Testis (tissue), 3 donors: ENCODE results near the gene ANKS6. TPM values are rescaled to one million over a fixed set of nuclear protein-coding genes. Genes with fewer than 3 reads are reported as not detected.

Experiments used
- DNase-seq: peaks from one replicate; pipeline ENCODE4 v3.0.0-alpha.2; 2019
- H3K27ac ChIP-seq, 2 donors: fragments of 200-600 bp; sonication (generic); one replicate each; pipeline ENCODE4 v1.5.1; 2019
- H3K27me3 ChIP-seq: fragments of 200-600 bp; sonication (generic); one replicate; pipeline ENCODE4 v1.5.1; 2019
- H3K36me3 ChIP-seq: fragments of 200-600 bp; sonication (generic); one replicate; pipeline ENCODE4 v1.5.1; 2017; ENCODE audit warnings: low read depth; ENCODE audit errors: missing control alignments
- H3K4me1 ChIP-seq: fragments of 200-600 bp; sonication (generic); one replicate; pipeline ENCODE4 v1.5.1; 2019
- H3K4me3 ChIP-seq, 2 donors: fragments of 200-600 bp; sonication (generic); one replicate each; pipeline ENCODE4 v1.5.1; 2017 to 2019
- H3K9me3 ChIP-seq: fragments of 200-600 bp; sonication (generic); one replicate; pipeline ENCODE4 v1.5.1; 2017
- POLR2A ChIP-seq: fragments of 450-650 bp; IDR thresholded peaks from one replicate; pipeline ENCODE4 v1.6.1; 2017; ENCODE audit warnings: antibody characterized with exemption, mild to moderate bottlenecking, moderate library complexity
- WGBS, 2 donors: methylation state at CpG; one replicate each; pipeline ENCODE4 v1.1.5; 2018; 5-methylcytosine and 5-hydroxymethylcytosine counted together
- intact Hi-C: fragments of 100-400 bp; cut with DNase I; formaldehyde crosslinking; loops from one replicate; pipeline ENCODE4 v1.15.1; 2023; ENCODE audit warnings: low total_unique reads
- polyA plus RNA-seq: library from polyadenylated mRNA; stranded (reverse); fragments of 350-450 nt; fragmentation: Illumina TruSeq; extraction: RNeasy Lipid Tissue Mini Kit (QIAGEN cat#74804); gene quantifications from one replicate; pipeline ENCODE4 v1.2.3, GENCODE V29; 2014; ENCODE audit warnings: low read depth, low replicate concordance; ENCODE audit not compliant: insufficient read depth
- total RNA-seq, 2 donors: library from RNA; depleted of rRNA; stranded (reverse); fragments of >200 nt; gene quantifications; one replicate each; pipeline ENCODE4 v1.2.3, GENCODE V29; 2016
- TF ChIP-seq, protein P1 (sequence below), 3 experiments: fragments of 450-650 bp in 2 of 3; fragments of 200-600 bp in 1 of 3; sonication (generic) in 1 of 3; IDR thresholded peaks; one replicate each; pipeline ENCODE4 v1.5.1; 2016 to 2019; ENCODE audit warnings: antibody characterized with exemption in 3 of 3, mild to moderate bottlenecking in 2 of 3, moderate library complexity in 1 of 3

Gene ANKS6
- total and polyA plus RNA-seq, 3 donors from 2014 or later: 12.8 to 33.6 (median 24.2) TPM

DNA sequence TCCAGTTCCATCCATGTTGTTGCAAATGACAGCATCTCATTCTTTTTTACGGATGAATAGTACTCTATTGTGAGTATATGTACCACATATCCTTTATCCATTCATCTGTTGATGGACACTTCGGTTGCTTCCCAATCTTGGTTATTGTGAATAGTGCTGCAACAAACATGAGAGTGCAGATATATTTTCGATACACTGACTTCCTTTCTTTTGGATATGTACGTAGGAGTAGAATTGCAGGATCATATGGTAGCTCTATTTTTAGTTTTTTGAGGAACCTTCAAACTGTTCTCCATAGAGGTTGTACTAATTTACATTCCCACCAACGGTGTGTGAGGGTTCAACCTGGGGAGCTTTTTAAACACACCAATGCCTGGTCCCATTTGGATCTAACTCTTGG is 33.4 kb upstream of the ANKS6 start:
- no peak for TF ChIP-seq POLR2A
- TF ChIP-seq, protein P1, sequence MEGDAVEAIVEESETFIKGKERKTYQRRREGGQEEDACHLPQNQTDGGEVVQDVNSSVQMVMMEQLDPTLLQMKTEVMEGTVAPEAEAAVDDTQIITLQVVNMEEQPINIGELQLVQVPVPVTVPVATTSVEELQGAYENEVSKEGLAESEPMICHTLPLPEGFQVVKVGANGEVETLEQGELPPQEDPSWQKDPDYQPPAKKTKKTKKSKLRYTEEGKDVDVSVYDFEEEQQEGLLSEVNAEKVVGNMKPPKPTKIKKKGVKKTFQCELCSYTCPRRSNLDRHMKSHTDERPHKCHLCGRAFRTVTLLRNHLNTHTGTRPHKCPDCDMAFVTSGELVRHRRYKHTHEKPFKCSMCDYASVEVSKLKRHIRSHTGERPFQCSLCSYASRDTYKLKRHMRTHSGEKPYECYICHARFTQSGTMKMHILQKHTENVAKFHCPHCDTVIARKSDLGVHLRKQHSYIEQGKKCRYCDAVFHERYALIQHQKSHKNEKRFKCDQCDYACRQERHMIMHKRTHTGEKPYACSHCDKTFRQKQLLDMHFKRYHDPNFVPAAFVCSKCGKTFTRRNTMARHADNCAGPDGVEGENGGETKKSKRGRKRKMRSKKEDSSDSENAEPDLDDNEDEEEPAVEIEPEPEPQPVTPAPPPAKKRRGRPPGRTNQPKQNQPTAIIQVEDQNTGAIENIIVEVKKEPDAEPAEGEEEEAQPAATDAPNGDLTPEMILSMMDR (IDR thresholded peaks at IDR 0.05): no peak
- 85 to 94% methylated on average over 5 of the region's 5 CpGs for WGBS, 2 donors
- Histone ChIP-seq H3K36me3 (no peaks in the 10 kb centered on the region), H3K9me3 (no peaks in the 10 kb centered on the region), H3K27me3 (no peaks in the 10 kb centered on the region), H3K27ac (no peak overlapping the region), H3K4me1 (no peaks in the 10 kb centered on the region), H3K4me3 (no peak overlapping the region)
- intact Hi-C loops: no loop called here
- no peak for DNase-seq

DNA sequence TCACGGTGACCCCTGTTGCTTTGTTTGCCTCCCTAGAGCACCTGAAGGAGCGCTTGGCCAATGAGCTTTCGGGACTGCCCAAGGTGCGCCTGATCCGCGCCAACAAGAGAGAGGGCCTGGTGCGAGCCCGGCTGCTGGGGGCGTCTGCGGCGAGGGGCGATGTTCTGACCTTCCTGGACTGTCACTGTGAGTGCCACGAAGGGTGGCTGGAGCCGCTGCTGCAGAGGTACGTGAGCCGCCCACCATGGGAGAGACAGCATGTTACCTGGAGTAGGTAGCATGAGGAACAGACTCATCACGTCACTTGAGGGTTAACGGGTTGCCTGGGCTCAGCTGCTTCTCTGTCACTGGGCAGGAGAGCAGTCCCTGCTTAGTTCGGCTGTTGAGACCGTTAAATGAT is 30.4 kb upstream of the ANKS6 start:
- Histone ChIP-seq H3K4me3 (no peak overlapping the region), H3K27ac (no peak overlapping the region), H3K27me3 (no peaks in the 10 kb centered on the region), H3K9me3 (no peaks in the 10 kb centered on the region), H3K36me3 (no peaks in the 10 kb centered on the region), H3K4me1 (no peaks in the 10 kb centered on the region)
- TF ChIP-seq, protein P1 (IDR thresholded peaks at IDR 0.05): no peak
- no peak for TF ChIP-seq POLR2A
- no peak for DNase-seq
- intact Hi-C loops: no loop called here
- 66 to 75% methylated on average over 19 to 20 of the region's 20 CpGs for WGBS, 2 donors

DNA sequence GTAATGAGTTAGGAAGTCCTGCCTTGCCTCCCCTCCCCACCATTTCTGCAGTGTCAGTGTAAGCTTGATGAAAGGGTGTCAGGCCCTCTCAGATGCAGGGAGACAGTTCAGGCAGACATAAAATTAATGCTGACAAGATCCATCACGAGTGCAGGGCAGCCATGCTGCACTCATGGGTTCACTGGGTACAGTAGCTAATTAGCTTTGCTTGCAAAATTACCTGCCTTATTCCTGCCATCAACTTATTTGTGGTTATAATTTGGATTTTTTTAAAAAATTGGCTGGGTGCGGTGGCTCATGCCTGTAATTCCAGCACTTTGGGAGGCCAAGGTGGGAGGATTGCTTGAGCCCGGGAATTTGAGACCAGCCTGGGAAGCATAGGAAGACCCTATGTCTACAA is 29.1 kb upstream of the ANKS6 start:
- 87 to 89% methylated on average over 3 of the region's 3 CpGs for WGBS, 2 donors
- Histone ChIP-seq H3K27me3 (no peaks in the 10 kb centered on the region), H3K4me3 (no peak overlapping the region), H3K4me1 (no peaks in the 10 kb centered on the region), H3K27ac (no peak overlapping the region), H3K9me3 (no peaks in the 10 kb centered on the region), H3K36me3 (no peaks in the 10 kb centered on the region)
- intact Hi-C loops: no loop called here
- TF ChIP-seq, protein P1 (IDR thresholded peaks at IDR 0.05): no peak
- TF ChIP-seq POLR2A: no peak
- no peak for DNase-seq

DNA sequence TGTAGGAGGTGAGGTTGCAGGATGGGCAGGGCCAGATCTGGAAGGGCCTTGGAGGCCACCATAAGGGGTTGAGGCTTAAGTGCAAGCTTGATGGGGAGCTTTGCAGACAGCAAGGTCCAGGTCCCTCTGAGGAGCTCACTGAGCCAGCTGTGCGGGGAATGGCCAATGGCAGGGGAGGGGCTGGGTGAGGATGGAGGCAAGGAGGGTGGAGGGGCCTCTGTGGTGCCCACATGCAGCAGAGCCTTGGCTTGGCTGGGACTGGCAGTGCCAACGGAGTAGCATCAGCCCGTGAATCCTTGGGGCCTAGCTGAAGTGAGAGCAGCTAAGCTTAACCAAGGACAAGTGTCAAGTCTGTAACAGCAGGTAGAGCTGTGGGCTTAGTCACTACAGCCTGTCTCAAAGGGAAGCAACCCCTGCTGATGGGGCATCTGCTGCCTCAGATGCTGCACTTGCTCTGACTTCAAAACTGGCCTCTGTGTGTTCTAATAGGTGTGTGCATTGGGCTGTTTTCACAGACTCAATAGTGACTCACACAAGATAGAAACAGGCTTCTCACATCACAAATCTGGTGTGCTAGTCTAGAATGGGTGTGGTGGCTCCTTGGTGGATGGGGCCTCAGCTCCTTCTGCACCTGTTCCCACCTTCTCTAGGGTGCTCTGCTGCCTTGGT is 27.4 kb upstream of the ANKS6 start:
- no peak overlapping the region for H3K4me3 ChIP-seq
- no peak overlapping the region for H3K27ac ChIP-seq
- intact Hi-C loops: no loop called here
- DNase-seq: no peak
- no peaks in the 10 kb centered on the region for H3K4me1 ChIP-seq
- H3K27me3 ChIP-seq: no peaks in the 10 kb centered on the region
- TF ChIP-seq POLR2A: no peak
- TF ChIP-seq, protein P1 (IDR thresholded peaks at IDR 0.05): no peak
- no peaks in the 10 kb centered on the region for H3K9me3 ChIP-seq
- no peaks in the 10 kb centered on the region for H3K36me3 ChIP-seq
- 96 to 97% methylated on average over 3 of the region's 3 CpGs for WGBS, 2 donors

DNA sequence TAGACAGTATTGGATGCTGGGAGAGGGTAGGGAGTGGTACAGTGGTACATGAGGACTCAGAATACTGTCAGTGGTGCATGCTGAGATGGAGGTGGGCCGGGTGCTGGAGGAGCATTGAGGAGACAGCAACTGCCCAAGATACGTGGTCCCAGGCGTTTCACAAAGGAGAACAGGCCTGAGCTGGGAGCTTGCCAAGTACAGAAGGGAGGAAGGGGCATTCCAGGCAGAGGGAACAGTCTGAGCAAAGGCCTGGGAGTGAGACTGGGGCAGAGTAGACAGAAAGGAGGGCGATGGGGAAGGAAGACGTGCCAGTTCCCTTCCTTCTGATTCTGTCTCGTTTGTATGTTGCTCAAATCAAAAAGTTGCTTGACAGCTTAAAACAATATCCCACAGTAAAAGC is 26.3 kb upstream of the ANKS6 start:
- TF ChIP-seq, protein P1 (IDR thresholded peaks at IDR 0.05): no peak
- TF ChIP-seq POLR2A: no peak
- Histone ChIP-seq H3K9me3 (no peaks in the 10 kb centered on the region), H3K27me3 (no peaks in the 10 kb centered on the region), H3K36me3 (no peaks in the 10 kb centered on the region), H3K4me1 (no peaks in the 10 kb centered on the region), H3K4me3 (no peak overlapping the region), H3K27ac (no peak overlapping the region)
- intact Hi-C loops: no loop called here
- no peak for DNase-seq
- 86 to 92% methylated on average over 6 of the region's 6 CpGs for WGBS, 2 donors
